ENCODE data around the gene TLR7. TPM values are rescaled to one million over a fixed set of nuclear protein-coding genes. Genes with fewer than 3 reads are reported as not detected.

TLR7 gene
- total RNA-seq, 2 donors from 2014 or later = 0.73 to 0.91 TPM

DNA sequence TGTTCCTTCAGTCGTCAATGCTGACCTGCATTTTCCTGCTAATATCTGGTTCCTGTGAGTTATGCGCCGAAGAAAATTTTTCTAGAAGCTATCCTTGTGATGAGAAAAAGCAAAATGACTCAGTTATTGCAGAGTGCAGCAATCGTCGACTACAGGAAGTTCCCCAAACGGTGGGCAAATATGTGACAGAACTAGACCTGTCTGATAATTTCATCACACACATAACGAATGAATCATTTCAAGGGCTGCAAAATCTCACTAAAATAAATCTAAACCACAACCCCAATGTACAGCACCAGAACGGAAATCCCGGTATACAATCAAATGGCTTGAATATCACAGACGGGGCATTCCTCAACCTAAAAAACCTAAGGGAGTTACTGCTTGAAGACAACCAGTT lies 52.2 kb downstream of the TLR7 start:
- intact Hi-C loops (cut with DNase I) = no loop called here

DNA sequence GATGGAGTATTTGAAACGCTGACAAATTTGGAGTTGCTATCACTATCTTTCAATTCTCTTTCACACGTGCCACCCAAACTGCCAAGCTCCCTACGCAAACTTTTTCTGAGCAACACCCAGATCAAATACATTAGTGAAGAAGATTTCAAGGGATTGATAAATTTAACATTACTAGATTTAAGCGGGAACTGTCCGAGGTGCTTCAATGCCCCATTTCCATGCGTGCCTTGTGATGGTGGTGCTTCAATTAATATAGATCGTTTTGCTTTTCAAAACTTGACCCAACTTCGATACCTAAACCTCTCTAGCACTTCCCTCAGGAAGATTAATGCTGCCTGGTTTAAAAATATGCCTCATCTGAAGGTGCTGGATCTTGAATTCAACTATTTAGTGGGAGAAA lies 52.7 kb downstream of the TLR7 start:
- DNase-seq (no peak), ATAC-seq (no peak)
- intact Hi-C loops (cut with DNase I) = no loop called here

More for the DNA sequence above, 52.2 kb downstream of the TLR7 start:
- no peak for DNase-seq
- no peak for ATAC-seq

GRCh38 chrX:12920990-12921389 lies 54.1 kb downstream of the TLR7 start:
- ATAC-seq = no peak
- DNase-seq = no peak
- intact Hi-C loops (cut with DNase I) = no loop called here

GRCh38 chrX:12921886-12922598 lies 55.2 kb downstream of the TLR7 start:
- DNase-seq (no peak), ATAC-seq (no peak)
- intact Hi-C loops (cut with DNase I) = no loop called here

DNA sequence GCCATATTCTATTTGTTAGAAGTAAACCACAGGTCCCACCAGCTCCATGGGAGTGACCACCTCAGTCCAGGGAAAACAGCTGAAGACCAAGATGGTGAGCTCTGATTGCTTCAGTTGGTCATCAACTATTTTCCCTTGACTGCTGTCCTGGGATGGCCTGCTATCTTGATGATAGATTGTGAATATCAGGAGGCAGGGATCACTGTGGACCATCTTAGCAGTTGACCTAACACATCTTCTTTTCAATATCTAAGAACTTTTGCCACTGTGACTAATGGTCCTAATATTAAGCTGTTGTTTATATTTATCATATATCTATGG lies 55.7 kb downstream of the TLR7 start:
- DNase-seq (no peak), ATAC-seq (no peak)
- intact Hi-C loops (cut with DNase I) = no loop called here

DNA sequence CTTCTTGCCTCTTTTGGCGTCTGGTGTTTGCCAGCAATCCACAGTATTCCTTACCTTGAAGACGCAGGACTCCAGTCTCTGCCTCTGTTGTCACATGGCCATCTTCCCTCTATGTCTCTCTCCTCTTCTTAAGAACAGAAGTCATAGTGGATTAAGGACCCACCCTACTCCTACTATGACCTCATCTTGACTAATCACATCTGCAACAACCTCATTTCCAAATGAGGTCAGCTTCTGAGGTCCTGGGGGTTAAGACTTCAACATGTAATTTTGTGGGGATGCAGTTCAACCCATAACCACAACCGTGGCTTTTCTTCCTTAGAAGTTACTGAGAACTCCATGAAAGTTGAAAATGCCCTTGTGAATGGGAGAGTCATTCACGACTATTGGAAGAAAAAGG lies 62.8 kb downstream of the TLR7 start:
- DNase-seq (no peak), ATAC-seq (no peak)
- intact Hi-C loops (cut with DNase I) = no loop called here

DNA sequence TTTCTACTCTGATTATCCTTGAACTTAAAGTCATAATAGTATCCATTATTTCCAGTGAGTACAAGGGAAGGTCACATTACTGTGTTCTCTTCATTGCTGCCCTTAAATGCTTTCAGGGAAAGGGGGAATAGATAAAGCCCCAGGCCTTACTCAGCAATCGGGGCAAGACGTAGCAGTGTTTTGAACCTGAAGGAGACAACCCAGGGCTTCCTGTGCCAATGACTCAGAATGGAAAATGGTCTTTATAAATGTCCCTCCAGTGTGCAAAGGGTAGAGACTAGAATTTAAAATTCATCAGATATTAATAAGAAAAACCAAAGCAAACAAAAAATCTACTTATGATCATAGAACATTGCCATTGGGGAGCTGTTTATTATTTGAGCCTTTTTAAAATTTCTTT lies 63.3 kb downstream of the TLR7 start:
- no peak for DNase-seq
- intact Hi-C loops (cut with DNase I) = no loop called here
- no peak for ATAC-seq

DNA sequence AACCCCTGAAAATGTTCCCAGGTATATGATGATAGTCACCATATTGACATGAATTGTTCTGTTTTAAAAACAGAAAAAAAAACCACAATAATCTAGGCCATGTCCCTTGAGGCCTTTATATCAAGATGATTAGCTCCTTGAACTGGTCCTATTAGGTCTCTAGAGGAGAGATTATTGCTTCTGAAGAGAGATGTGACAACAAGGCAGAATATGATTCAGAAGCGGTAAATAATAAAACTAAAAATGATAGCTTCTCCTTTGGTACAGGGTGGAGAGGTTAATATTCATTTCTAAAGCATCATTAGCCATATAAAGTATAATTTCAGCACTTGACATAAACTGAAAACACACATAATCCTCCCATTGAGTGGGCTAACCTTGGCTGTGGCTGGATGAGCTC lies 65.4 kb downstream of the TLR7 start:
- no peak for ATAC-seq
- DNase-seq = no peak
- intact Hi-C loops (cut with DNase I) = no loop called here

- DNase-seq (no peak), ATAC-seq (no peak)
- intact Hi-C loops (cut with DNase I) = no loop called here
Measured at GRCh38 chrX:12934850-12935249, 68.0 kb downstream of the TLR7 start.

- intact Hi-C loops (cut with DNase I) = no loop called here
- DNase-seq = no peak
- no peak for ATAC-seq
Measured at GRCh38 chrX:12936947-12937346, 70.1 kb downstream of the TLR7 start.

Other genes starting within 250 kb of the TLR7 start
- gene PRPS2, start 75.7 kb upstream of the TLR7 start, total RNA-seq = 1 to 10 TPM; 7.7 to 8.9 TPM
- 1 to 10 TPM; 1.4 to 3.5 TPM for gene TLR8, start 39.5 kb downstream of the TLR7 start, total RNA-seq
- 1,000 to 10,000 TPM; 1,546 to 1,715 TPM for gene TMSB4X, start 108.0 kb downstream of the TLR7 start, total RNA-seq
- not detected for gene FAM9C, start 177.5 kb downstream of the TLR7 start, total RNA-seq